NCI-H2107 treated with DMSO at 0.1 percent for 48 hours (cell line): ENCODE data around the gene DIMT1.

Experiments
- DNase-seq: peaks from one replicate; lab custom pipeline; 2025; ENCODE audit not compliant: unreplicated experiment; lab: John Stamatoyannopoulos, UW

The DIMT1 gene

DNA sequence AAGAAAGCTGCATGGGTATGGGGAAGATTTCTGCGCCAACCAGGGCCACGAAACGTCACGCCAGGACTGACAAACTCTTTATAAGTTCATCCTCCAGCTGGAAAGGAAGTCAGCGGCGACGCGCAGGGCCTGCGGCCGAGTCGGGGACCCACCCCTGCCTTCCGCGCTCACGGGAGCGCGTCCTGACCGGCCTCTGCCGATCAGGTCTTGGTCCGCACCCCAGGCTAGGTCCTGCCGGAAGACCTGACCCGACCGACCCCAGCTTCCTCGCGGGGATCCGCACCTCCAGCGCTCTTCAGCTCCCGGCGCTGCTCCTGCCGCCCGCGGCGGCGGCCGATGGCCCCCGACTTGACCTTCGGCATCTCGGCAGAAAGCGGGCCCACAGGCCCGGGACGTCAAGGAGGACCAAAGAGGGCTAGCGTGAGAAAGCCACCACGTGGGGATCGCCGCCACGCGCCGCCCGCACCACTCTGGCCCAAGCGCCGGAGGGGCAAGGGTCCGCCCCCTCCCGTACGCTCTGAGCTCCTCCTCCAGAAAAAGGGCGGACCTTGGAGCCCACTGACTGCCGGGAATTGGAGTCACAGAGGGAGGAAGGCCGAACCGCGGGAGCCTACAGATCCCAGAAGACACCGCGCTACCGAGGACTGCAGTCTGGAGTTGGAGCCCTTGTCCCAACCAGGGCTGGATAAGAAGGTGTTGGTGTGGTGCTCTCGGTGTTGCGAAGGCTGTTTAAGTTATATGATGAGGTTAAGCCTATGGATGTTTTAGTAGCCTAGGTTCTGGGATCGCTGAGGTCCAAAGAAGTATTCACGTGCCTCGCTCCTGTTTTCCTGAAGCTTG is at the start of gene DIMT1:
Gene DIMT1 (minus strand): TSS at position 495 of the 840 bp plus-strand sequence. CDS start 133 bp downstream, at position 362.
- peak; percentile 83 for DNase-seq

DNA sequence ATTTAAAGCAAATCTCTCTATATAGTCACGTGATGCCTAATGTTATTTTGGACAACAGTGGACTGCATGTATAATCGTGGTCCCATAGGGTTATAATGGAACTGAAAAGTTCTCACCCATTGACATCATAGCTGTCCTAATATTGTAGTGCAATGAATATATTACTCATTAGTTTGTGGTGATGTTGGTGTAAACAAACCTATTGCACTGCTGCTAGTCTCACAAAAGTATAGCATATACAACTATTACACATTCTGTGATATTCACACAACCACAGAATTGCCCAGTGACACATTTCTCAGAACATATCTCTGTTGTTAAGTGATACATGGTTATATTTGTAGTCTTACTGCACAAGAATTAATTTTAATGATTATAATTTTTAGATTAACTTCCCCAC is 46.6 kb upstream of the DIMT1 start:
- no peak for DNase-seq

DNA sequence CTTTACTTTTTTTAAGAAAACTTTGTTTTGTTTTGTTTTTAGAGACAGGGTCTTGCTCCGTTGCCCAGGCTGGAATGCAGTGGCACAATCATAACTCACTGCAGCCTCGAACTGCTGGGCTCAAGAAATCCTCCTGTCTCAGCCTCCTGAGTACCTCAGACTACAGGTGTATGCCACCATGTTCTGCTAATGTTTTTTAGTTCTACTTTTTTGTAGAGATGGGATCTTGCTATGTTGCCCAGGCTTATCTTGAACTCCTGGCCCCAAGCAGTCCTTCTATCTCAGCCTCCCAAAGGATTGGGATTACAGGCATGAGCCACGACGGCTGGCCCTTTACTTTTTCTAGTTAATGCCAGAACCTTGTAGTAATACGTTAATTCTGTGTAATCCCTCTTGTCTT is 44.8 kb upstream of the DIMT1 start:
- DNase-seq, result no peak

DNA sequence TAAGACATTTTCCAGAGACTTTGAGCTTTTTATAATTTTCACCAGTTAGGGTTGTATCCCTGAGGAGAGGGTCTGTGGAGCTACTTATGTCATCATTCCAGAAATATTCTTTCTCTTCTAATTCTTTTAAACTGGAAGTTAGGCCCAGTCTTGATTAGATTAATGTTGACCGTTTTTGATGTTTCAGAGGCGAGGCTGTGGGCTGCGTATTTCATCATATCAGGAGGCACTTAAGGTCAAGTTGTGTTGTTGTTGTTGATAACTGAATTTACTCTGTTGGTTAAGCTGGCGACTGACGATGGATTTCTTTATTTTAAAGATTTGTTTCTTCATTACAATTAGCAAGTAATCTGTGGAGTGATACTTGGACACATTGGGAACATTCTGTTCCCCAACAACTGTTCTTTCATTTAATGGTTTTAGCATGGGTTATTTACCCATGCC is 28.9 kb upstream of the DIMT1 start:
- no peak for DNase-seq

DNA sequence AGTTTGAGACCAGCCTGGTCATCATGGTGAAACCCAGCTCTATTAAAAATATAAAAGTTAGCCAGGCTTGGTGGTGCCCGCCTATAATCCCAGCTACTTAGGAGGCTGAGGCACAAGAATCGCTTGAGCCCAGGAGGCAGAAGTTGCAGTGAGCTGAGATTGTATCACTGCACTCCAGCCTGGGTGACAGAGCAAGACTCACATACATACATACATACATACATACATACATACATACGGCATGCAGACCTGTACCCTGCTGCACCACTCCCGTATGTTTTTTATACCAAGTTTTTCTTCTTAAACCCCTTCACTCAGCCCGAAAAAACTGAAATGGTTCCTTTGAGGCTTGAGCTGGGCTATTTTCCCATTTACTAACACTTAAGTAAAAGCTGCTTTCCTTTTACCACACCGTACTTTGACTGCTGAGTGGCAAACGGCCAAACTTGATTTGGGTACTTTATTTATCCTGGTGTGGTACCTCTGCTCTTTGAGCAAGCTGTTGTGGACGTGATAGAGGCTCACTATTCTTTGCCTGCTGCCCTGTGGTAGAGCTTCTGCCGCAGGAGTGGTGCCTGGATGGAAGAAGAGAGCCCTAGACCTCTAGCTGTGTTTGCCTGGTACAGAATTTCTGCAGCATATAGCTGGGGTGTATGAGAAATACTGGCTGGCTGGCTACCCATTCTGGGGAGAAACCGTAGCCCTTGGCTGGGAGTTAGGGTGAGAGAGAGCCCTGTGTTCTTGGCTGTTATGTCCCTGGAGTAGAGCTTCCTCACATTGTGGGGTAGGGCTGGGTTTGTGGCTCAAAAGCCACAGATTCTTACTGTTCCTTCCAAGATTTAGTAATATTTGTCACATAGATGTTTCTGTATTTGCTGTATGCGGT is 28.3 kb upstream of the DIMT1 start:
- DNase-seq, result no peak

DNA sequence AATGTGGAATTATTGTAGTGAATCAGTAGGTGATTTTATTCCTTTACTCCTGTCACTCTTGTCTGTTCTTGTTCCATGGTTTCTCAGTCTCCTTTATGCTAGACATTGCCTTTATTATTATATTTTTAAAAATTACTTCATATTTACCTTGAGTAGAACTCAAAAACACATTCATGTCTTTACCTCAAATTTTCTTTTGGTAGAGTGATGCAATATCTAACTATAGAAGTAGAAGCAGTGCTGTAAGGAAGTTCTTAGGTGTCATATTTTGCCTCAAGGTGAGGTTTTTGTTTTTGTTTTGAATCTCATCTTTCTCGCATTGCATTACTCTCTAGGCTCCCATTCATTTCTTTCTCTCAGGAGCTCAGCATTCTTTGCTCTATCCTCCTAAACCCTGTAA is 21.1 kb upstream of the DIMT1 start:
- no peak for DNase-seq

DNA sequence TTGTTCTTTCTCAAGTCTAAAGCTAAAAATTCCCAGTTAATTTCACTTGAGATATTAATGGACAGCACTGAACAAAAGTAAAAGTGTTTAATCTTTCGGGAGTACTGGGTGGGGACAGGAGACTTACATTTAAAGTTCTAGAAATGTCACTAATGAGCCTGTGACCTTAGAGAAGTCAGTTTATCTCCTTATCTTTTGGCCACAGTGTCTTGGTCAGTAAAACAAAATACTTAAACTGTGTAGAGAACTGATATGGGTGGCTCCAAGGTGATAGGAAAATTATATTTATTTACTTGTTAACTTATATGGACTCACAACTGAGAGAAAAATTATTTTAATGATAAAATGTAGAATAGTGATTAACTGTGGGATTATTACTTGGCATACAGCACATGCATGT is 17.7 kb upstream of the DIMT1 start:
- DNase-seq, result no peak

DNA sequence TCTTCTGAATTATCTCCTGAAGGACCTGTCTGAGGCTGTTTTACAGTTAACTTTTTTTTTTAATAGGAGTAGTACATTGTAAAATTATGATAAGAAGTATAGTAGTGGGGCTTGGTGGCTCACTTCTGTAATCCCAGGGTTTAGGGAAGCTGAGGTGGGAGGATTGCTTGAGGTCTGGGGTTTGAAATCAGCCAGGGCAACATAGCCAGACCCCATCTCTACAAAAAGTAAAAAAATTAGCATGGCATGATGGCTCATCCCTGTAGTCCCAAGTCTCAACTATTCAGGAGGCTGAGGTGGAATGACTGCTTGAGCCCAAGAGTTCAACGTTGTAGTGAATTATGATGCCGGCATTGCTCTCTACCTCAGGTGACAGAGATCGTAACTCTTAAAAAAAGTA is 15.9 kb upstream of the DIMT1 start:
- no peak for DNase-seq

DNA sequence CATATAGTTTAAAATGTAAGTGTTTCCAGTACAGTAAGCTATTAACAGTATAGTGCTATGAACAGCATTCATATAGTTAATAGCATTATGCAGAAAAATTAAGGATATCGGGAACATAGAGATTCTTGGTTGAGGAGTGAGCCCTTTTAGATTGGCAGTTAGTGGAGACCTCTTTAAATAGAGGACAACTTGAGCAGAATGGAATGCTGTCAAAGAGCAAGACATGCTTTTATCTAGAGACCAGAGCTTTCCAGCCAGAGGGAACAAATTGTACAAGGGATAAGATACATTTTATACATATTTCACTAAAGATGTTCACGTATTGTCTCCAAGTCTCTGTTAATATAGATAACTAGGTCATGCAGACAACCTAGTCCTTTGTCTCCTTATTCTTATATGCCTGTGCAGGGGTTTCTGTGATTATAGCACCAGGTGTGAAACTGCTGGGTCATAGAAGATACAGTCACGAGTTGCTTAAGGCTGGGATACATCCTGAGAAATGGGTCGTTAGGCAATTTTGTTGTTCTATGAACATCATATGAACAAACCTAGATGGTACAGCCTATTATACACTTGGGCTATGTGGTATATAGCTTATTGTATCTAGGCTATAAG is 14.9 kb upstream of the DIMT1 start:
- DNase-seq, result no peak

DNA sequence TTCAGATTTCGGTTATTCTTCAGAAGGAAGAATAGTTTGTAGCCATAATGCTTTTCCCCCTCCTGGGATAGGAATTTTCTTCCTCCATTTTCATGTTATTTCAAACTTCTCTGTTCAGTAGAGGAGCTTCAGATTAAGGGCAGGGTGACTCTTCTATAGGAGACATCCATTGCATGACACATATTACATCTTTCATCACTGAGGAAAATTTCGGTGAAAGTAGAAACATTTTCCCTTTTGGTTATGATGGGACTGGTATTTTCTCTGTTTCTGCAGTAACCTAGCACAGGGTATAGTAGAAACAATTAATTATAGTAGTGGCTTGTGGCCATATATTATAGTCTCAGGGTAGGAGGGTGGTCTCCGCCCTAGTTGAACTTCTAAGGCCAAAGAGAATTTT is 10.0 kb upstream of the DIMT1 start:
- no peak for DNase-seq

DNA sequence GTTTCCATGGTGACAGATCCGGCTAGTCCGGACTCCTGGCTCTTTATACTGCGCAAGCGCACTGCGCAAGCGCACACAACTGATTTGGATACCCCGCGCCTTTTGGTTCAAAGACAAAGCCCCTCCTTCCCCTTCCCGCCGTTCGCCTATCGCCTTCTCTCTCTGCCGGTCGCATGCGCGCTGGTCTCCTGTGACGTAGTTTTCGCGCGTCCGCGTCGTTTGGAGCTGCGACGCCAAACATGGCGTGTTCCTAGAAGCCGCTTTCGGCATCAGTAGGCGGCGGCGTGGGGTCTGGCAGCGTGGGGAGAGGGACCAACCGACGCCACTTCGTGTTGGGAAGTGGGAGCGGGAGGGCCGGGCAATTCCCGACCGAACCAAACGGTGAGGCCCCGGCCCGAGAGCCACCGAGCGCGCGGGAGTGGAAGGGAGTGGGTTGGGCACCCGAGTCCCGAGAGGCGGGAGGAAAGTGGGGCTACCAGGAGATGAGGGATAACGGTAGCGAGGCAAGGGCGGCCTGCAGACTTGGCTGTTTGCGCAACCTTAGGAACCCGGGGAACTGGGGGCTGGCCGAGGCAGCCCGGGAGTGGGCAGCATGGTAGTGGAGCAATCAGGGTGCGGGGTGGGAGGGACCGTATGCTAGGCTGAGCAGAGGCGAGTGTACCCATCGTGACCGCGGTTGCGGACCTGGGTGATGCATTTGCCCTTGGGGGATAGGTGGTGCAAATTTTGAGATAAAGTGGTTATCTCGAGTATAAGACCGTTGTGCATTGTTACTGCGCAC is 9.0 kb upstream of the DIMT1 start, which contains the start of gene IPO11:
Gene IPO11 (plus strand): TSS at position 215 of the 781 bp plus-strand sequence. CDS start 24,517 bp downstream, outside the sequence.
- DNase-seq, result peak; percentile 93

DNA sequence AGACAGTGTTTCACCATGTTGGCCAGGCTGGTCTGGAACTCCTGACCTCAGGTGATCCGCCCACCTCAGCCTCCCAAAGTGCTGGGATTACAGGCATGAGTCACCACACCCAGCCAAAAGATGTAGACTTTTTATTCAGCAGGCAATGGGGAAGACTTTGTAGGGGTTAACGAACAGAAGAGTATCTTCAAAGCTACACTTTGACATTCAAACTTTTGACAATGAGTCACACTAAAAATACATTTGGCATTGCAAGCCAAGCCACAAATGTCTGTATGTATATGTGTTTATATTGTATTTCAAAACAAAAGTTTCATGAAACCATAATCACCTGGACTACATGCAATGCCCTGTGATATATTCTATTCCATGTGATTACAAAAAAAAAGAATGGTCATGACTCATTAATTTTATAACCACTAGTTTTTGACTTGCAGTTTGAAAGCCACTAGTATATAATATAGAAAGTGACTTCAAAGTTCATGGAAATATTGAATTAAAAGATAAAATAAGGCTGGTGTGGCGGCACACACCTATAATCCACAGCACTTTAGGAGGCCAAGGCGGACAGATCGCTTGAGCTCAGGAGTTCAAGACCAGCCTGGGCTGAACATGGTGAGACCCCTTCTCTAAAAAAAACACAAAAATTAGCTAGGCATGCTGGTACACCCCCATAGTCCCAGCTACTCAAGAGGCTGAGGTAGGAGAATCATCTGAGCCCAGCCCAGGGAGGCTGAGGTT is 8.3 kb downstream of the DIMT1 start:
- no peak for DNase-seq

DNA sequence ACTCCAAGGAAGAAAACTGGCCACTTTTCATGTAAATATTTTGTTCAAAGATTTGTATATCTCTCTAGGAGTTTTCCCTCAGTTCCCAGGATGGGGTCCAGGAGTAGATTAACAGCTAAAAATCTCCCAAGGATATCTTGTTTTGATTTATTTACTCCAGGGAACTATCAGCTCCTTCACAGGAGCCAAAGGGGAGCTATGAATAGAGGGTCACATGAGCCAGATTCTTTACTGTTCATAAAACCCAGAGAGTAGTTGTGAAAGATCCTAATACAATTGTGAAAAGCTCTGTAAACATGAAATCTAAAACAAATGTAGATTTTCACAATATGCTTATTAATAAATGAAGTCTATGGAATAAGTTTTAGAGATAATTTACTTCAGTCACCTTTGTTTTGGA is 16.9 kb downstream of the DIMT1 start:
- no peak for DNase-seq

DNA sequence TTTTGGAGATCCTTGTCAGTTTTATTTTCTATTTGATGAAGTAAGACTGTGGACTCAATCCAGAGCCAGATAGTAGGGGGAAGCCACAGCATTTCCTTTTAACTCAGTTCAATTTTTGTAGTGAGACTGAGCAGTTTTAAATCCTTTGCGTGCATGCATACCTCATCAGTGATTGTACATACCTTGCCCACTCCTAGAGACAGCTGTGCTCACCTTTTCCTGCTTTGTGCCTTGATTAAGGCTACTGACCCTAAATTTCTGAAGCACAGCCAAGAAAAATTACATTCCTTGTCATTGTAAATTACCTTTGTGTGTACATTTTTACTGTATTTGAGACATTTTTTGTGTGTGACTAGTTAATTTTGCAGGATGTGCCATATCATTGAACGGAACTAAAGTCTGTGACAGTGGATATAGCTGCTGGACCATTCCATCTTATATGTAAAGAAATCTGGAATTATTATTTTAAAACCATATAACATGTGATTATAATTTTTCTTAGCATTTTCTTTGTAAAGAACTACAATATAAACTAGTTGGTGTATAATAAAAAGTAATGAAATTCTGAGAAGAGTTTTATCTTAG is 17.8 kb downstream of the DIMT1 start:
- no peak for DNase-seq

DNA sequence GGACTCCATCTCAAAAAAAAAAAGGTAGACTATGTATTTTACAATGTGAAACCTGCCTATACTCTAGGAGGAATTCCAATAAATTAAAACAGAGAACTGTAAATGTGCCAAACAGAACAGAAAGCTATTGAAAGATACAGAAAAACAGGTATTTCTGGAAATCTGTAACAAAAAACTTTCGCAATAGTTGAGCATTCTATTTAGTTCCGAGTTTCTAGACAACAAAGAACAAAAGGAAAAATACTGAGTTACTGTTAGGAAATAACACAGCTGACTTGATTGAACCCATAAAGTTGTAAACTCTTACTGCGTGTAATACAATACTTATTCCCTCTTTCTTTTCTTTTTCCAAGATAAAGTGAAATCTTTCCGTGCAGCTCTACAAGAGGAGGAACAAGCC is 18.6 kb downstream of the DIMT1 start:
- no peak for DNase-seq

DNA sequence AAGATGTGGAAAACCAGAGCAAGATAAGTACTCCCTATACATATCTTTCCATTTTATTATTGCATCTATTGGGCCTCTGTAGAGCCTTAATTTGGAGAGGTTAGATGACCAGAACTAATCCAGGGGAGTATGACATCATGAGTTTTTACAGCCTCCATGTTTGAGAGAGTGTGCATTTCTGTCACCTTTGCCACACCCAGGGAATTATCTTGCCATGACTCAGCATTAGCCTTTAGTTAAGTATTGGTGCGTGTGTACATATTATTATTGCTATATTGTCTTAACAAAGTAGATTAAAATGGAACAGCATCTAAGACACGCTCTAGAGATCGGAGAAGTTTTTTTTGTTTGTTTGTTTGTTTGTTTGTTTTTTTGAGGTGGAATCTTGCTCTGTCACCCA is 27.6 kb downstream of the DIMT1 start:
- no peak for DNase-seq

DNA sequence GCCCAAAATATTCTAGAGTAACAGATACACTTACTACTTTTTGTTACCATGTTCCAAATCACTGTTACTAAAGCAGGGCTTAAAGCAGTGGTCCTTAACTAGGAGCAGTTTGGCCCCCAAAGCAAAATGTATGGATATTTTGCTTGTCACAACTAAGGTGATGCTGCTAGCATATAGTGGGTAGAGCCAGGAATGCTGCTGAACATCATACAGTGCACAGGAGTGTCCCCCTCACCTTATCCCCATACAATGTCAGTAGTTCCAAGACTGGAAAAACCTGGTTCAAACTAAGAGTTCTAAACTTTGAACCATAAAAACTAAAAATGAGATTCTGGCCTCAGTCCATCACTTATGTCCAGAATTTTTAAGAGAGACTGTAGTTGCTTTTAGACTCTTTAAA is 28.1 kb downstream of the DIMT1 start:
- no peak for DNase-seq

DNA sequence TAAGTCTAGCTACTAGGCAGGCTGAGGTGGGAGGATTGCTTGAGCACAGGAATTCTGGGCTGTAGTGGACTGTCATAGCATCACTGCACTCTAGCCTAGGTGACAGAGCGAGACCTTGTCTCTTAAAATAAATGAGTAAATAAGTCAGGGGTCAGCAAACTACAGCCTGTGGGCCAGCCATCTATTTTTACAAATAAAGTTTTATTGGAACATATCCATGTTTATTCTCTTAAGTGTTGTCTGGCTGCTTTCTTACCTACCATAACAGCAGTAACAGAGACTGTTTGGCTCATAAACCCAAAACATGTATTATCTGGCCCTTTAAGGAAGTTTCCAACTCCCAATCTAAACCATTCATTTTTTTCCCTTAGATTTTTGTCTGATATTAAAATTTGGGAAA is 29.6 kb downstream of the DIMT1 start:
- no peak for DNase-seq

DNA sequence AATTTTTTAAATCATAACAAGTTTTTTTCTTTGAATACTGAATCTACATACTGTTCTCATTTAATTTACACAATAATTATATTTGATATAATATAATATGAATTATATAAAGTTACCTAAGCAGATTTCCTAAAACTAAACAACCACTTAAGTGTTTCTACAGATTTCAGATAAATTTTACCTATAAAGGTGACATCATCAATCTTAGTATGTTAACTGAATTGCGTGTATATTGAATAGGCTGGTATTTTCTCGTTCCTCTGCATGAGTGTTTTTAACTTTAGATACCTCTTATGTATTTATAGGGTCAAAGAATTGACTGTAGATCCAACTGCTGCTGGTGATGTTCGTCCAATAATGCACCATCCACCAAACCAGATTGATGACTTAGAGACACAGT is 30.3 kb downstream of the DIMT1 start:
- no peak for DNase-seq

DNA sequence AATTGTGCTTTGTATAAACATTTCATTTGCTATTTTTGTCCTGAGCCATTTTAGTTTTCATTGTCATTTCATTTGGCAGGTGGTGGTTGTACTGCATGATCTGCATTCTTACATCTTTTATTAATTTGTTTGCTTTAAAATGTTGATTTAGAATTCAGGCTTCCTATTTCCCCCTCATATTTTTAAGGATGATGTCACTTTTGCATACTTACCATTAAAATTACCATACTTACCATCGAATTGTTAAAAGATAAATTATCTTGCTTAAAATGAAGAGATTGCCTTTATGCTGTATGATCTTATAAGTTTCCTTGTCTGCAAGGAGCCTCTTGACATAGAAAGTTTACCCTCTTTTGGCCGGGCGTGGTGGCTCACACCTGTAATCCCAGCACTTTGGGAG is 31.1 kb downstream of the DIMT1 start:
- no peak for DNase-seq
